ENCODE measurements around the gene CCDC57. TPM values are rescaled to one million over a fixed set of nuclear protein-coding genes. Genes with fewer than 3 reads are reported as not detected.

The CCDC57 gene
- total and polyA plus RNA-seq, 2 of the 4 experiments (the other 2 are of a cell fraction): 7.3 to 31.3 TPM

GRCh38 chr17:82083009-82083408, 129.6 kb downstream of the CCDC57 start:
- Histone ChIP-seq H4K20me1 (ENCODE audit: insufficient read depth, low read length) (no peaks in the 10 kb centered on the region; the same call in none of the 2 replicates), H3K36me3 (ENCODE audit: control insufficient read depth, insufficient read depth, low read length) (peaks cover 88% of the 10 kb centered on the region), H4K8ac (ENCODE audit: low read depth in 2 of 2, low read length in 2 of 2) (no peak overlapping the region), H3K23ac (ENCODE audit: low read depth, low read length) (no peak overlapping the region), H2BK120ac (ENCODE audit: low read depth, low read length) (no peak overlapping the region), H3K4me3 (ENCODE audit: insufficient read depth, low read depth, low read length) (no peak overlapping the region), H2BK15ac (ENCODE audit: low read depth, low read length) (no peak overlapping the region), H3K27ac (ENCODE audit: insufficient read depth, low read length) (no peak overlapping the region), H3K56ac (ENCODE audit: extremely low read depth, insufficient read depth, low read length) (no peak overlapping the region), H2BK20ac (ENCODE audit: low read depth, low read length) (no peak overlapping the region), H3K4me1 (ENCODE audit: control insufficient read depth, insufficient read depth, low read length) (no peaks in the 10 kb centered on the region), H3K4me2 (ENCODE audit: low read depth, low read length) (no peak overlapping the region), H3K9me3 (ENCODE audit: control insufficient read depth, insufficient read depth, low read length) (no peaks in the 10 kb centered on the region), H3K14ac (replicated peaks; ENCODE audit: low read depth, low read length) (no peak overlapping the region), H3K9ac (ENCODE audit: low read depth, low read length) (no peak overlapping the region), H2AFZ (replicated peaks; ENCODE audit: low read length, poor library complexity) (no peak overlapping the region), H3K27me3 (ENCODE audit: control insufficient read depth, insufficient read depth, low read length) (no peaks in the 10 kb centered on the region), H3K79me1 (ENCODE audit: low read depth in 1 of 2, low read length in 2 of 2) (no peaks in the 10 kb centered on the region; a peak in 1 of 4 replicates), H3K18ac (ENCODE audit: low read depth, low read length) (no peak overlapping the region), H4K91ac (ENCODE audit: insufficient read depth, low read depth, low read length) (no peak overlapping the region), H2AK9ac (replicated peaks; ENCODE audit: low read depth, low read length, poor library complexity) (no peak overlapping the region), H4K5ac (ENCODE audit: low read depth, low read length) (no peak overlapping the region), H2AK5ac (ENCODE audit: low read depth, low read length) (no peak overlapping the region), H3K4ac (ENCODE audit: low read depth, low read length) (no peak overlapping the region), H3K9me1 (ENCODE audit: insufficient read depth, low read length) (no peaks in the 10 kb centered on the region), H2BK5ac (ENCODE audit: low read depth, low read length, poor library complexity, severe bottlenecking) (no peak overlapping the region)
- 95% methylated on average over 20 of the region's 24 CpGs; no CpG with 5 or more reads in 1 of the 2 experiments for WGBS, 2 experiments (ENCODE audit: extremely low coverage in 2 of 2, insufficient read length in 1 of 2)
- intact Hi-C loops (cut with micrococcal nuclease): no loop called here
- TF ChIP-seq SMC3 (IDR thresholded peaks at IDR 0.05; ENCODE audit: low read depth, low read length) (no peak), MAZ (IDR thresholded peaks at IDR 0.05; ENCODE audit: borderline replicate concordance, low read depth, low read length) (no peak), CHD1 (IDR thresholded peaks at IDR 0.05; ENCODE audit: low read depth, low read length) (no peak), ELK1 (IDR thresholded peaks at IDR 0.05; ENCODE audit: borderline replicate concordance, low read depth, low read length) (no peak), MAFK (IDR thresholded peaks at IDR 0.05; ENCODE audit: low read depth, low read length) (no peak), CTCF (conservative IDR thresholded peaks at IDR 0.05; ENCODE audit: low read depth, low read length) (no peak), NFE2L2 (IDR thresholded peaks at IDR 0.05; ENCODE audit: low read depth, low read length) (no peak), USF2 (IDR thresholded peaks at IDR 0.05; ENCODE audit: low read depth, low read length) (no peak), BHLHE40 (IDR thresholded peaks at IDR 0.05; ENCODE audit: low read depth, low read length) (no peak)
- DNase-seq (no peak), ATAC-seq (ENCODE audit: low read depth) (no peak)
- ChIA-PET POLR2A (ENCODE audit: unreplicated experiment) (no interaction called here), CTCF (no interaction called here)
- in situ Hi-C loops (cut with MboI; ENCODE audit: low sequenced_read_pairs): no loop called here
- dilution Hi-C loops (cut with HindIII; ENCODE audit: low sequenced_read_pairs, unreplicated experiment): no loop called here
- BruUV-seq (replicated peaks): no TSS peak

Measured in IMR-90 (cell line).